MM.1S (cell line): Measurements from ENCODE around the gene SYNPO2.

Source experiments
- DNase-seq: peaks from one replicate; pipeline ENCODE4 v3.0.0-alpha.2; 2015
- H2AFZ ChIP-seq: fragments of 300-600 bp; sonication (generic); 2 replicates; pipeline ENCODE4 v1.6.0; 2016; ENCODE audit warnings: antibody characterized with exemption, low read length
- H3F3A ChIP-seq: fragments of 300-600 bp; sonication (generic); 2 replicates; pipeline ENCODE4 v1.6.1; 2016; ENCODE audit warnings: mild to moderate bottlenecking, antibody characterized with exemption, low read length, moderate library complexity, mixed read lengths; ENCODE audit not compliant: insufficient read depth
- H3K27ac ChIP-seq: fragments of 300-600 bp; sonication (generic); 2 replicates; pipeline ENCODE4 v1.5.1; 2016; ENCODE audit warnings: mild to moderate bottlenecking, low read length
- H3K27me3 ChIP-seq: fragments of 300-600 bp; sonication (generic); replicated peaks from 2 replicates; pipeline ENCODE4 v1.6.0; 2016; ENCODE audit warnings: low read length; ENCODE audit not compliant: insufficient read depth
- H3K36me3 ChIP-seq: fragments of 300-600 bp; sonication (generic); replicated peaks from 2 replicates; pipeline ENCODE4 v1.6.1; 2016; ENCODE audit warnings: mild to moderate bottlenecking, low read length, mixed read lengths; ENCODE audit not compliant: insufficient read depth
- H3K4me1 ChIP-seq: fragments of 300-600 bp; sonication (generic); 2 replicates; pipeline ENCODE4 v1.6.1; 2016; ENCODE audit warnings: low read length, mixed read lengths
- H3K4me2 ChIP-seq: fragments of 300-600 bp; sonication (generic); 2 replicates; pipeline ENCODE4 v1.6.0; 2016; ENCODE audit warnings: low read depth, low read length
- H3K4me3 ChIP-seq: fragments of 300-600 bp; sonication (generic); 2 replicates; pipeline ENCODE4 v1.5.1; 2016; ENCODE audit warnings: low read length, mixed read lengths
- H3K79me2 ChIP-seq: fragments of 300-600 bp; sonication (generic); 2 replicates; pipeline ENCODE4 v1.6.1; 2016; ENCODE audit warnings: mixed run types, low read length, mixed read lengths
- H3K9ac ChIP-seq: fragments of 300-600 bp; sonication (generic); 2 replicates; pipeline ENCODE4 v1.6.1; 2016; ENCODE audit warnings: low read length, mixed read lengths
- H3K9me2 ChIP-seq: fragments of 300-600 bp; sonication (generic); replicated peaks from 2 replicates; pipeline ENCODE4 v1.6.1; 2016; ENCODE audit warnings: mild to moderate bottlenecking, low read length, mixed read lengths; ENCODE audit not compliant: insufficient read depth
- H3K9me3 ChIP-seq: fragments of 300-600 bp; sonication (generic); replicated peaks from 2 replicates; pipeline ENCODE4 v1.6.1; 2016; ENCODE audit warnings: mild to moderate bottlenecking, low read length, mixed read lengths; ENCODE audit not compliant: insufficient read depth
- H4K20me1 ChIP-seq: fragments of 300-600 bp; sonication (generic); 2 replicates; pipeline ENCODE4 v1.6.1; 2016; ENCODE audit warnings: mild to moderate bottlenecking, low read length, moderate library complexity, mixed read lengths; ENCODE audit not compliant: insufficient read depth
- EZH2 ChIP-seq: fragments of 300-600 bp; sonication (generic); optimal IDR thresholded peaks from 2 replicates; pipeline ENCODE3; 2017; ENCODE audit warnings: low read depth, mild to moderate bottlenecking, antibody characterized with exemption, low read length, mixed read lengths
- EZH2phosphoT487 ChIP-seq: fragments of 300-600 bp; sonication (generic); IDR thresholded peaks from 2 replicates; pipeline ENCODE4 v1.6.1; 2018; ENCODE audit warnings: antibody characterized with exemption, low read length
- TF ChIP-seq, protein P1 (sequence below): fragments of 300-600 bp; sonication (generic); IDR thresholded peaks from 2 replicates; pipeline ENCODE4 v1.5.1; 2016; ENCODE audit warnings: antibody characterized with exemption, low read length, mixed read lengths

Gene SYNPO2

DNA sequence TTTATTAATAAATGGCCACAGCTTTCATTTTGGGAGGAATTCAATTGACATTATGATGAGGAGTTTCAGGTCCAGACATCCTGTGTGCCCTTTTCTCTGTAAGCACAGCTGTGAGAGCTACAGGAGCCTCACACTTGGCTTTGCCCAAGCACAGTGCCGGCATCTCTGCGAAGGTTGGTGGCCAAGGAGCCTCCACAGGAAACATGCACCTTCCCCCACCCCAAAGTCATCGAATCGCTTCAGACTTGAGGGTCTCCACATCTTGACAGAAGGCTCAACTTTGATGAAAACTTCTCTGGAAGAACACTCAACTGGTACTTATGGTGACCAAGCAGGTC lies 100.0 kb downstream of the SYNPO2 start:
- no peak for TF ChIP-seq EZH2phosphoT487
- TF ChIP-seq, protein P1, sequence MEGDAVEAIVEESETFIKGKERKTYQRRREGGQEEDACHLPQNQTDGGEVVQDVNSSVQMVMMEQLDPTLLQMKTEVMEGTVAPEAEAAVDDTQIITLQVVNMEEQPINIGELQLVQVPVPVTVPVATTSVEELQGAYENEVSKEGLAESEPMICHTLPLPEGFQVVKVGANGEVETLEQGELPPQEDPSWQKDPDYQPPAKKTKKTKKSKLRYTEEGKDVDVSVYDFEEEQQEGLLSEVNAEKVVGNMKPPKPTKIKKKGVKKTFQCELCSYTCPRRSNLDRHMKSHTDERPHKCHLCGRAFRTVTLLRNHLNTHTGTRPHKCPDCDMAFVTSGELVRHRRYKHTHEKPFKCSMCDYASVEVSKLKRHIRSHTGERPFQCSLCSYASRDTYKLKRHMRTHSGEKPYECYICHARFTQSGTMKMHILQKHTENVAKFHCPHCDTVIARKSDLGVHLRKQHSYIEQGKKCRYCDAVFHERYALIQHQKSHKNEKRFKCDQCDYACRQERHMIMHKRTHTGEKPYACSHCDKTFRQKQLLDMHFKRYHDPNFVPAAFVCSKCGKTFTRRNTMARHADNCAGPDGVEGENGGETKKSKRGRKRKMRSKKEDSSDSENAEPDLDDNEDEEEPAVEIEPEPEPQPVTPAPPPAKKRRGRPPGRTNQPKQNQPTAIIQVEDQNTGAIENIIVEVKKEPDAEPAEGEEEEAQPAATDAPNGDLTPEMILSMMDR, result no peak
- no peak for TF ChIP-seq EZH2
- Histone ChIP-seq H2AFZ (no peak overlapping the region), H3K9me3 (no peaks in the 10 kb centered on the region), H3K4me3 (no peak overlapping the region), H3K79me2 (no peaks in the 10 kb centered on the region), H3K9me2 (no peaks in the 10 kb centered on the region), H4K20me1 (no peaks in the 10 kb centered on the region), H3K4me1 (no peaks in the 10 kb centered on the region), H3K36me3 (no peaks in the 10 kb centered on the region), H3K27ac (no peak overlapping the region), H3K27me3 (no peaks in the 10 kb centered on the region), H3K4me2 (no peak overlapping the region), H3K9ac (no peak overlapping the region), H3F3A (no peaks in the 10 kb centered on the region)
- DNase-seq, result no peak

DNA sequence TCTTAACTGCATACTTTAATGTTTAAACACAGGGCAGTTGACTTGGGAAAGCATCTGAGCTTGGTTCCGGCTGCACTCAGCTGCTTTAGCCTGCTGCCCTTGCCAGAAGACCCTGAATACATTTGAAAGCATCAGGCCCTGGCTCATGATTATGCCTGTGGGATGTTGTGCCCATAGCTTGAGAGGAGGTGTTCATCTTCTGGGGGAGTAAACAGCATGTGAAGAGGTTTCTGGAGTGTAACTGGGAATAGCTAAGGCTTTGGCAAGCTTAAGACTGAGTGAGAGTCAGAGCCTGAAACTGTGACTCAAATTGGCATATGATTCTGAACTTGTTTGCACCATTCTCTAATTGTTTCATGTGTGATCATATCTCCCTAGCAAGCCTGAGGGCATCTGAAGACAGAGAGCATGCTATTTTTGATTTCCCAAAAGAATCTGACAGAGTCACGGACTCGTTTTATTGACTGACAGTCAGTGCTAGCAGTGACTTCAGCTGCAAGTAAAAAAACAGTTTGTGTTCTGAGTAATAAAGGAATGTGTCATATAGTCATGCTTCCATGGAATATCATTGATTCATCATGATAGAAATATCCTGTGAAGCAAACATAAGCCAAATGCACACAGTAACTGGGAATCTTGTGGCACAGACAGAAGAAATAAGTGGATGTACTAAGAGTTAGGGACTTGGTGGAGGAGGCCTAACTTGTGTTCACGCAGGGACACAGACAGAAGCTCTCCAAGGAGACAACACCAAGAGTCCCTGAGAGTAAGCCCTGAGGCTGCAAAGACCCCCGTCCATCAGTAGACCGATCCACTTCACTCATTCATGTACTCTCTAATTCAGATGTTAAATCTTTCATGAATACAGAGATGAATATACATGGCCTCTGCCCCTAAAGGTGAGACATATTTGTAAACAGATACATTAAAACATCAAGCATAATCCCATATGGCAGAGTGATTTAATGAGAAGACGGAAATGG lies 100.7 kb downstream of the SYNPO2 start:
- H3K9me3 ChIP-seq, result no peaks in the 10 kb centered on the region
- no peaks in the 10 kb centered on the region for H3K4me1 ChIP-seq
- H3K4me2 ChIP-seq, result no peak overlapping the region
- no peaks in the 10 kb centered on the region for H3F3A ChIP-seq
- TF ChIP-seq EZH2phosphoT487 (no peak), EZH2 (no peak)
- TF ChIP-seq, protein P1, result no peak
- no peak overlapping the region for H2AFZ ChIP-seq
- no peaks in the 10 kb centered on the region for H4K20me1 ChIP-seq
- no peaks in the 10 kb centered on the region for H3K36me3 ChIP-seq
- H3K9me2 ChIP-seq, result no peaks in the 10 kb centered on the region
- H3K4me3 ChIP-seq, result no peak overlapping the region
- no peak for DNase-seq
- H3K9ac ChIP-seq, result no peak overlapping the region
- H3K79me2 ChIP-seq, result no peaks in the 10 kb centered on the region
- no peak overlapping the region for H3K27ac ChIP-seq
- H3K27me3 ChIP-seq, result no peaks in the 10 kb centered on the region

DNA sequence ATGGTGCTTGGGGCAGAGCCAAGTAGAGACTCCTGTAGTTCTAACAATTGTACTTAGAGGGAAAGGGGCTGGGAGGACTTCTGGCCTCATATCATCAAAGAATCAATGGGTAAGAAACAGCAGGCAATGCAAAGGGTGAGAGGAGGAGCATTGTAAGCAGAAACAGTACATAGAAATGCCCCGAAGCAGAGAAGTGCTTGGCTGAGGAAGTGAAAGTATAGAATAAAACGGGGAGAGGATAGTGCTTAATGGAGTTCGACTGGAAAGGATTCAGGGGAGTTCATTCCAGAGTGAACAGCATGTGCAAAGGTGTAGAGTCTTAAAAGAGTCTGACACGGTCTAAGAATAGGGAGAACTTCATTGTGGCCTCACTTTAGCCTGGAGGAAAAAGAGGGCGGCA lies 103.0 kb downstream of the SYNPO2 start:
- no peak for TF ChIP-seq EZH2
- TF ChIP-seq, protein P1, result no peak
- TF ChIP-seq EZH2phosphoT487, result no peak
- no peaks in the 10 kb centered on the region for H3K36me3 ChIP-seq
- H2AFZ ChIP-seq, result peak overlapping the region; percentile 51; the same call in 1 of the 2 replicates
- no peak overlapping the region for H3K9ac ChIP-seq
- no peaks in the 10 kb centered on the region for H3F3A ChIP-seq
- peak overlapping the region; percentile 58 for H3K4me2 ChIP-seq
- H3K4me3 ChIP-seq, result peak overlapping the region; percentile 24; the same call in 1 of the 2 replicates
- no peak for DNase-seq
- H3K79me2 ChIP-seq, result no peaks in the 10 kb centered on the region
- H3K4me1 ChIP-seq, result no peaks in the 10 kb centered on the region
- no peaks in the 10 kb centered on the region for H3K9me2 ChIP-seq
- no peaks in the 10 kb centered on the region for H3K27me3 ChIP-seq
- H3K27ac ChIP-seq, result no peak overlapping the region
- no peaks in the 10 kb centered on the region for H3K9me3 ChIP-seq
- H4K20me1 ChIP-seq, result no peaks in the 10 kb centered on the region
